K562 (cell line): ENCODE results near the gene CSNK2A1. TPM values are rescaled to one million over a fixed set of nuclear protein-coding genes. Genes with fewer than 3 reads are reported as not detected.

ENCODE experiments used
- ATAC-seq: fragments of 200-7000 bp; cut with Tn5 transposase; 3 replicates; pipeline ENCODE4 v1.9.1; 2020; ENCODE audit warnings: moderate library complexity
- BruUV-seq: library from RNA; stranded (reverse); fragments of 400-500 nt; replicated peaks from 2 replicates; lab custom pipeline; 2021; lab: Mats Ljungman, UMichigan
- CTCF ChIA-PET: fragments of 300-600 bp; formaldehyde crosslinking; extraction: SDS; loops from one replicate; lab custom pipeline; 2021; ENCODE audit warnings: low intra/inter-chr PET ratio; lab: Yijun Ruan, JAX
- POLR2A ChIA-PET: fragments of 300-600, 350-650 bp; sonication (Branson Sonifier 250); formaldehyde crosslinking; extraction: SDS; loops from one replicate; lab custom pipeline; 2021; ENCODE audit warnings: antibody characterized with exemption, inconsistent platforms; lab: Yijun Ruan, JAX
- DNase-seq, 4 experiments: peaks; one replicate each; pipeline versions ENCODE4 v3.0.0 to v3.0.0-alpha.2; 2011 to 2018; ENCODE audit warnings: low spot score in 3 of 4, mixed read lengths in 3 of 4; ENCODE audit errors: extremely low read depth in 1 of 4
- FAIRE-seq: peaks from 2 replicates; lab custom pipeline; 2011; peaks lifted over from hg19 to GRCh38; lab: Jason Lieb, UNC
- H2AFZ ChIP-seq: 2 replicates; pipeline ENCODE4 v1.6.0; 2011; ENCODE audit warnings: low read depth, low read length, control low read depth, inconsistent platforms
- H3K27ac ChIP-seq: fragments of 200-600 bp; 3 replicates; pipeline ENCODE4 v1.8.0; 2011; ENCODE audit warnings: low read depth, mild to moderate bottlenecking, control low read depth, inconsistent platforms, low read length, moderate library complexity, mixed read lengths; ENCODE audit errors: extremely low read depth
- H3K27me3 ChIP-seq, 2 experiments: fragments of 300-600 bp in 1 of 2; 2 replicates in 1 of 2; 3 replicates in 1 of 2; pipeline versions ENCODE4 v1.6.0 to v1.8.0; 2011; ENCODE audit warnings: inconsistent platforms in 2 of 2, low read length in 2 of 2, mild to moderate bottlenecking in 1 of 2, mixed read lengths in 1 of 2, moderate library complexity in 1 of 2; ENCODE audit not compliant: control insufficient read depth in 2 of 2, insufficient read depth in 2 of 2
- H3K36me3 ChIP-seq: fragments of 300-600 bp; 3 replicates; pipeline ENCODE4 v1.8.0; 2011; ENCODE audit warnings: mild to moderate bottlenecking, low read length, inconsistent platforms; ENCODE audit not compliant: control insufficient read depth, insufficient read depth
- H3K4me1 ChIP-seq, 2 experiments: fragments of 200-600 bp in 1 of 2; replicated peaks in 1 of 2; 2 replicates in 1 of 2; 3 replicates in 1 of 2; pipeline versions ENCODE4 v1.5.1 to v1.8.0; 2011; ENCODE audit warnings: inconsistent platforms in 2 of 2, low read length in 2 of 2, mild to moderate bottlenecking in 1 of 2, mixed read lengths in 1 of 2, moderate library complexity in 1 of 2; ENCODE audit not compliant: control insufficient read depth in 2 of 2, insufficient read depth in 2 of 2
- H3K4me2 ChIP-seq: 2 replicates; pipeline ENCODE4 v1.6.1; 2011; ENCODE audit warnings: low read length, control low read depth, inconsistent platforms, mixed read lengths; ENCODE audit not compliant: insufficient read depth
- H3K4me3 ChIP-seq: fragments of 200-600 bp; sonication (generic), shearing (Covaris generic); 2 replicates; pipeline ENCODE4 v1.5.1; 2016; ENCODE audit warnings: control low read depth, inconsistent platforms
- H3K79me2 ChIP-seq: fragments of 200-600 bp; 3 replicates; pipeline ENCODE4 v1.8.0; 2011; ENCODE audit warnings: low read length, inconsistent platforms; ENCODE audit not compliant: control insufficient read depth, insufficient read depth
- H3K9ac ChIP-seq, 2 experiments: 2 replicates each; pipeline versions ENCODE4 v1.6.0 to v1.6.1; 2011; ENCODE audit warnings: low read depth in 2 of 2, low read length in 2 of 2, control low read depth in 1 of 2, inconsistent platforms in 1 of 2, mild to moderate bottlenecking in 1 of 2, mixed read lengths in 1 of 2; ENCODE audit not compliant: insufficient read depth in 1 of 2
- H3K9me1 ChIP-seq: one replicate; pipeline ENCODE4 v1.6.0; 2011; ENCODE audit warnings: inconsistent platforms, mild to moderate bottlenecking, low read length, moderate library complexity; ENCODE audit not compliant: control insufficient read depth, insufficient read depth
- H3K9me3 ChIP-seq: replicated peaks from 2 replicates; pipeline ENCODE4 v1.5.1; 2011; ENCODE audit warnings: low read depth, low read length, inconsistent platforms; ENCODE audit not compliant: control insufficient read depth, insufficient read depth
- H4K20me1 ChIP-seq: replicated peaks from 2 replicates; pipeline ENCODE4 v1.6.1; 2011; ENCODE audit warnings: low read length, inconsistent platforms, mixed read lengths; ENCODE audit not compliant: control insufficient read depth, insufficient read depth
- CBFB ChIP-seq: sonication (generic); formaldehyde crosslinking; IDR thresholded peaks from 2 replicates; pipeline ENCODE4 v1.4.0; 2020; ENCODE audit warnings: mild to moderate bottlenecking, missing genetic modification reagents
- EHMT2 ChIP-seq: fragments of 450-650 bp; IDR thresholded peaks from 2 replicates; pipeline ENCODE4 v1.6.1; 2018; ENCODE audit warnings: antibody characterized with exemption
- MEIS2 ChIP-seq: fragments of 450-650 bp; IDR thresholded peaks from 2 replicates; pipeline ENCODE4 v1.6.1; 2014; ENCODE audit warnings: mild to moderate bottlenecking; ENCODE audit not compliant: partially characterized antibody
- TRIM28 ChIP-seq: fragments of 450-650 bp; IDR thresholded peaks from 2 replicates; pipeline ENCODE4 v1.6.1; 2017
- ZNF699 ChIP-seq: fragments of 250-450 bp; sonication (Bioruptor Pico); IDR thresholded peaks from 2 replicates; pipeline ENCODE4 v1.8.0; 2021; ENCODE audit warnings: mild to moderate bottlenecking, moderate library complexity; ENCODE audit not compliant: insufficient replicate concordance
- WGBS: fragments of 100-300 bp; shearing (Covaris generic); methylation state at CpG from one replicate; pipeline ENCODE4 v1.1.6; 2016; ENCODE audit warnings: low coverage, mixed read lengths; ENCODE audit not compliant: insufficient coverage; ENCODE audit errors: missing lambda C conversion rate; 5-methylcytosine and 5-hydroxymethylcytosine counted together
- in situ Hi-C: fragments of 300-500 bp; cut with MboI; formaldehyde crosslinking; loops from 4 replicates; pipeline ENCODE4 v1.15.0; 2018; ENCODE audit warnings: inconsistent platforms, mixed read lengths
- intact Hi-C: fragments of 100-400 bp; cut with micrococcal nuclease; formaldehyde crosslinking; loops from 2 replicates; pipeline ENCODE4 v1.14.2; 2022
- polyA plus RNA-seq, 8 experiments: library from polyadenylated mRNA; depleted of rRNA in 4 of 8; stranded (reverse) in 5 of 8; unstranded in 3 of 8; fragments of >200 nt; fragmentation: Nextera tagmentation in 2 of 8; fragmentation: Illumina TruSeq in 1 of 8; extraction: Ambion mirVana in 2 of 8; extraction: Trizol in 1 of 8; gene quantifications; 2 replicates each; pipeline versions ENCODE4 v1.2.1 to v1.2.3, GENCODE V29; 2011 to 2014; ENCODE audit warnings: inconsistent platforms in 1 of 8, missing spikeins in 1 of 8
- total RNA-seq, 7 experiments: library from RNA; depleted of rRNA in 6 of 7; stranded (reverse); fragments of >200 nt in 6 of 7; fragmentation: Illumina TruSeq in 2 of 7; extraction: Trizol in 2 of 7; gene quantifications; 2 replicates each; pipeline versions ENCODE4 v1.2.1 to v1.2.3, GENCODE V29; 2011 to 2021; ENCODE audit warnings: low replicate concordance in 1 of 7
- TF ChIP-seq, protein P1 (sequence below), 3 experiments: fragments of 200-800 bp in 1 of 3; fragments of 250-450 bp in 1 of 3; fragments of 450-650 bp in 1 of 3; sonication (Bioruptor Pico) in 1 of 3; sonication (Bioruptor generic) in 1 of 3; formaldehyde crosslinking in 1 of 3; IDR thresholded peaks; 2 replicates each; pipeline versions ENCODE4 v1.6.1 to v1.8.0; 2016 to 2022; ENCODE audit warnings: mild to moderate bottlenecking in 2 of 3, missing genetic modification characterization in 2 of 3, missing compliant biosample characterization in 1 of 3, moderate library complexity in 1 of 3
- TF ChIP-seq, protein P2 (sequence below): sonication (generic); formaldehyde crosslinking; IDR thresholded peaks from 2 replicates; pipeline ENCODE4 v1.8.0; 2023; ENCODE audit warnings: missing genetic modification reagents, mild to moderate bottlenecking, borderline replicate concordance
- TF ChIP-seq, protein P3 (sequence below): fragments of 250-450 bp; sonication (Bioruptor Pico); IDR thresholded peaks from 2 replicates; pipeline ENCODE4 v1.6.1; 2021; ENCODE audit warnings: mild to moderate bottlenecking
- TF ChIP-seq, protein P4 (sequence below): fragments of 450-650 bp; IDR thresholded peaks from 2 replicates; pipeline ENCODE4 v1.6.1; 2017; ENCODE audit warnings: antibody characterized with exemption

The CSNK2A1 gene
- total and polyA plus RNA-seq, 9 of the 15 experiments (the other 6 are each of a cell fraction or from before 2014, with no cell fraction given): 71.0 to 251 (median 103) TPM

DNA sequence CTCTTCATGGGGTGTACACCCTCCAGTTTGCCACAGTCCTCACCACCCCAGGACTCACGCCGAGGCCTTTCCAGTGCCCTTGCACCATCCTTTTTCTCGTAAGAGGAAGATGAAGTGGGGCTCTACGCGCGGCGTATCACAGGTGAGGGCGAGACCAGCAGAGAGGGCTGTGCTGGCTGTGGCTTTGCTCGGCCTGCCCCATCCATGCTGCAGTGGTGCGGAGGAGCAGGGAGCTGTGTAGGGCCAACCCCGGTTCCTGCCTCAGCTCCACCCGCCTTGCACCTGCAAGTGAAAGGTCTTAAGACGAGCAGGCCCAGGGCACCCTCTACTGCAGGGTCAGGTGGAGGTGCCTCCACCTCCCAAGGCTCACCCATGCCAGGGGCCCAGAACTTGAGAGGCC, 111.4 kb downstream of the CSNK2A1 start:
- Histone ChIP-seq H3K36me3 (peaks cover 44% of the 10 kb centered on the region), H3K4me1 (peaks cover 0 to 20% of the 10 kb centered on the region in 2 experiments; a peak in 2 of 5 replicates), H3K27ac (no peak overlapping the region), H3K79me2 (no peaks in the 10 kb centered on the region), H3K4me3 (no peak overlapping the region), H3K9ac (no peak overlapping the region; a peak in 1 of 4 replicates), H3K27me3 (no peaks in the 10 kb centered on the region), H4K20me1 (no peaks in the 10 kb centered on the region), H3K9me3 (no peaks in the 10 kb centered on the region), H2AFZ (no peak overlapping the region), H3K9me1 (peaks cover 3% of the 10 kb centered on the region), H3K4me2 (no peak overlapping the region)
- POLR2A ChIA-PET: interaction anchor here (0.7 to 1.8 kb wide), 5 partner anchors 10 to 52 kb away, joined by 3 to 7 read pairs (median 4); partner anchors contain the start of gene TRIB3
- ATAC-seq: no peak
- no peak for FAIRE-seq
- CTCF ChIA-PET: interaction anchor here (0.7 to 4.0 kb wide), 3 partner anchors 47 to 174 kb away, joined by 3 to 27 read pairs (median 10); no protein-coding TSS in a partner anchor
- 90% methylated on average over 11 of the region's 13 CpGs for WGBS
- BruUV-seq: no TSS peak
- intact Hi-C loops: no loop called here
- TF ChIP-seq, protein P1, sequence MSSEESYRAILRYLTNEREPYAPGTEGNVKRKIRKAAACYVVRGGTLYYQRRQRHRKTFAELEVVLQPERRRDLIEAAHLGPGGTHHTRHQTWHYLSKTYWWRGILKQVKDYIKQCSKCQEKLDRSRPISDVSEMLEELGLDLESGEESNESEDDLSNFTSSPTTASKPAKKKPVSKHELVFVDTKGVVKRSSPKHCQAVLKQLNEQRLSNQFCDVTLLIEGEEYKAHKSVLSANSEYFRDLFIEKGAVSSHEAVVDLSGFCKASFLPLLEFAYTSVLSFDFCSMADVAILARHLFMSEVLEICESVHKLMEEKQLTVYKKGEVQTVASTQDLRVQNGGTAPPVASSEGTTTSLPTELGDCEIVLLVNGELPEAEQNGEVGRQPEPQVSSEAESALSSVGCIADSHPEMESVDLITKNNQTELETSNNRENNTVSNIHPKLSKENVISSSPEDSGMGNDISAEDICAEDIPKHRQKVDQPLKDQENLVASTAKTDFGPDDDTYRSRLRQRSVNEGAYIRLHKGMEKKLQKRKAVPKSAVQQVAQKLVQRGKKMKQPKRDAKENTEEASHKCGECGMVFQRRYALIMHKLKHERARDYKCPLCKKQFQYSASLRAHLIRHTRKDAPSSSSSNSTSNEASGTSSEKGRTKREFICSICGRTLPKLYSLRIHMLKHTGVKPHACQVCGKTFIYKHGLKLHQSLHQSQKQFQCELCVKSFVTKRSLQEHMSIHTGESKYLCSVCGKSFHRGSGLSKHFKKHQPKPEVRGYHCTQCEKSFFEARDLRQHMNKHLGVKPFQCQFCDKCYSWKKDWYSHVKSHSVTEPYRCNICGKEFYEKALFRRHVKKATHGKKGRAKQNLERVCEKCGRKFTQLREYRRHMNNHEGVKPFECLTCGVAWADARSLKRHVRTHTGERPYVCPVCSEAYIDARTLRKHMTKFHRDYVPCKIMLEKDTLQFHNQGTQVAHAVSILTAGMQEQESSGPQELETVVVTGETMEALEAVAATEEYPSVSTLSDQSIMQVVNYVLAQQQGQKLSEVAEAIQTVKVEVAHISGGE (CRISPR knock-in tag; IDR thresholded peaks at IDR 0.05): no peak
- TF ChIP-seq TRIM28 (no peak), MEIS2 (no peak), CBFB (CRISPR knock-in tag) (no peak), EHMT2 (no peak), ZNF699 (no peak)
- TF ChIP-seq, protein P2, sequence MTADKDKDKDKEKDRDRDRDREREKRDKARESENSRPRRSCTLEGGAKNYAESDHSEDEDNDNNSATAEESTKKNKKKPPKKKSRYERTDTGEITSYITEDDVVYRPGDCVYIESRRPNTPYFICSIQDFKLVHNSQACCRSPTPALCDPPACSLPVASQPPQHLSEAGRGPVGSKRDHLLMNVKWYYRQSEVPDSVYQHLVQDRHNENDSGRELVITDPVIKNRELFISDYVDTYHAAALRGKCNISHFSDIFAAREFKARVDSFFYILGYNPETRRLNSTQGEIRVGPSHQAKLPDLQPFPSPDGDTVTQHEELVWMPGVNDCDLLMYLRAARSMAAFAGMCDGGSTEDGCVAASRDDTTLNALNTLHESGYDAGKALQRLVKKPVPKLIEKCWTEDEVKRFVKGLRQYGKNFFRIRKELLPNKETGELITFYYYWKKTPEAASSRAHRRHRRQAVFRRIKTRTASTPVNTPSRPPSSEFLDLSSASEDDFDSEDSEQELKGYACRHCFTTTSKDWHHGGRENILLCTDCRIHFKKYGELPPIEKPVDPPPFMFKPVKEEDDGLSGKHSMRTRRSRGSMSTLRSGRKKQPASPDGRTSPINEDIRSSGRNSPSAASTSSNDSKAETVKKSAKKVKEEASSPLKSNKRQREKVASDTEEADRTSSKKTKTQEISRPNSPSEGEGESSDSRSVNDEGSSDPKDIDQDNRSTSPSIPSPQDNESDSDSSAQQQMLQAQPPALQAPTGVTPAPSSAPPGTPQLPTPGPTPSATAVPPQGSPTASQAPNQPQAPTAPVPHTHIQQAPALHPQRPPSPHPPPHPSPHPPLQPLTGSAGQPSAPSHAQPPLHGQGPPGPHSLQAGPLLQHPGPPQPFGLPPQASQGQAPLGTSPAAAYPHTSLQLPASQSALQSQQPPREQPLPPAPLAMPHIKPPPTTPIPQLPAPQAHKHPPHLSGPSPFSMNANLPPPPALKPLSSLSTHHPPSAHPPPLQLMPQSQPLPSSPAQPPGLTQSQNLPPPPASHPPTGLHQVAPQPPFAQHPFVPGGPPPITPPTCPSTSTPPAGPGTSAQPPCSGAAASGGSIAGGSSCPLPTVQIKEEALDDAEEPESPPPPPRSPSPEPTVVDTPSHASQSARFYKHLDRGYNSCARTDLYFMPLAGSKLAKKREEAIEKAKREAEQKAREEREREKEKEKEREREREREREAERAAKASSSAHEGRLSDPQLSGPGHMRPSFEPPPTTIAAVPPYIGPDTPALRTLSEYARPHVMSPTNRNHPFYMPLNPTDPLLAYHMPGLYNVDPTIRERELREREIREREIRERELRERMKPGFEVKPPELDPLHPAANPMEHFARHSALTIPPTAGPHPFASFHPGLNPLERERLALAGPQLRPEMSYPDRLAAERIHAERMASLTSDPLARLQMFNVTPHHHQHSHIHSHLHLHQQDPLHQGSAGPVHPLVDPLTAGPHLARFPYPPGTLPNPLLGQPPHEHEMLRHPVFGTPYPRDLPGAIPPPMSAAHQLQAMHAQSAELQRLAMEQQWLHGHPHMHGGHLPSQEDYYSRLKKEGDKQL (CRISPR knock-in tag): no peak
- TF ChIP-seq, protein P3, sequence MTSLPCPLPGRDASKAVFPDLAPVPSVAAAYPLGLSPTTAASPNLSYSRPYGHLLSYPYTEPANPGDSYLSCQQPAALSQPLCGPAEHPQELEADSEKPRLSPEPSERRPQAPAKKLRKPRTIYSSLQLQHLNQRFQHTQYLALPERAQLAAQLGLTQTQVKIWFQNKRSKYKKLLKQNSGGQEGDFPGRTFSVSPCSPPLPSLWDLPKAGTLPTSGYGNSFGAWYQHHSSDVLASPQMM (CRISPR knock-in tag): no peak
- TF ChIP-seq, protein P4, sequence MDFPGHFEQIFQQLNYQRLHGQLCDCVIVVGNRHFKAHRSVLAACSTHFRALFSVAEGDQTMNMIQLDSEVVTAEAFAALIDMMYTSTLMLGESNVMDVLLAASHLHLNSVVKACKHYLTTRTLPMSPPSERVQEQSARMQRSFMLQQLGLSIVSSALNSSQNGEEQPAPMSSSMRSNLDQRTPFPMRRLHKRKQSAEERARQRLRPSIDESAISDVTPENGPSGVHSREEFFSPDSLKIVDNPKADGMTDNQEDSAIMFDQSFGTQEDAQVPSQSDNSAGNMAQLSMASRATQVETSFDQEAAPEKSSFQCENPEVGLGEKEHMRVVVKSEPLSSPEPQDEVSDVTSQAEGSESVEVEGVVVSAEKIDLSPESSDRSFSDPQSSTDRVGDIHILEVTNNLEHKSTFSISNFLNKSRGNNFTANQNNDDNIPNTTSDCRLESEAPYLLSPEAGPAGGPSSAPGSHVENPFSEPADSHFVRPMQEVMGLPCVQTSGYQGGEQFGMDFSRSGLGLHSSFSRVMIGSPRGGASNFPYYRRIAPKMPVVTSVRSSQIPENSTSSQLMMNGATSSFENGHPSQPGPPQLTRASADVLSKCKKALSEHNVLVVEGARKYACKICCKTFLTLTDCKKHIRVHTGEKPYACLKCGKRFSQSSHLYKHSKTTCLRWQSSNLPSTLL: no peak
- in situ Hi-C loops: no loop called here
- DNase-seq: no peak
